ENCODE data around the gene MRPS18C. TPM values are rescaled to one million over a fixed set of nuclear protein-coding genes. Genes with fewer than 3 reads are reported as not detected.
"Not testable (repeated sequence)": the region's sequence is repeated elsewhere in the genome, so short reads cannot be mapped to it uniquely, and the experiment has no call there.

Gene MRPS18C
- total and polyA plus RNA-seq, 2 experiments from 2014 or later = 14.6 to 116 TPM

GRCh38 chr4:83484500-83485461, 28.9 kb downstream of the MRPS18C start, which contains the start of gene ABRAXAS1:
Gene ABRAXAS1 (minus strand): TSS chr4:83485100. CDS start chr4:83485072, 28 bp downstream.
- Histone ChIP-seq H3K9me3 (ENCODE audit: low read depth) (no peaks in the 10 kb centered on the region), H3K27ac (peak within 1 kb of the TSS; percentile 78), H3K36me3 (no peaks in the 10 kb centered on the region), H3K4me1 (ENCODE audit: low read depth) (peaks cover 6% of the 10 kb centered on the region), H3K4me3 (peak within 1 kb of the TSS; percentile 37), H3K27me3 (no peaks in the 10 kb centered on the region)
- TF ChIP-seq CTCF (IDR thresholded peaks at IDR 0.05; ENCODE audit: low read depth, low read length) = no peak
- DNase-seq (ENCODE audit: low read depth in 1 of 2, low spot score in 1 of 2) = peak; percentile 96 to 98

GRCh38 chr4:83486457-83487129, 30.7 kb downstream of the MRPS18C start:
- Histone ChIP-seq H3K4me3 (no peak overlapping the region), H3K27me3 (no peaks in the 10 kb centered on the region), H3K4me1 (ENCODE audit: low read depth) (peaks cover 6% of the 10 kb centered on the region), H3K9me3 (ENCODE audit: low read depth) (no peaks in the 10 kb centered on the region), H3K27ac (no peak overlapping the region), H3K36me3 (no peaks in the 10 kb centered on the region)
- no peak for TF ChIP-seq CTCF (IDR thresholded peaks at IDR 0.05; ENCODE audit: low read depth, low read length)
- no peak for DNase-seq (ENCODE audit: low read depth in 1 of 2, low spot score in 1 of 2)

- Histone ChIP-seq H3K27ac (no peak overlapping the region), H3K9me3 (ENCODE audit: low read depth) (no peaks in the 10 kb centered on the region), H3K4me1 (ENCODE audit: low read depth) (peaks cover 6% of the 10 kb centered on the region), H3K4me3 (no peak overlapping the region), H3K27me3 (no peaks in the 10 kb centered on the region), H3K36me3 (no peaks in the 10 kb centered on the region)
- no peak for DNase-seq (ENCODE audit: low read depth in 1 of 2, low spot score in 1 of 2)
- no peak for TF ChIP-seq CTCF (IDR thresholded peaks at IDR 0.05; ENCODE audit: low read depth, low read length)
These were observed 34.0 kb downstream of the MRPS18C start for GRCh38 chr4:83489711-83490326.

- H3K36me3 ChIP-seq = no peaks in the 10 kb centered on the region
- H3K4me1 ChIP-seq (ENCODE audit: low read depth) = peaks cover 4% of the 10 kb centered on the region
- no peak overlapping the region for H3K27ac ChIP-seq
- H3K4me3 ChIP-seq = no peak overlapping the region
- TF ChIP-seq CTCF (IDR thresholded peaks at IDR 0.05; ENCODE audit: low read depth, low read length) = peak; percentile 80
- no peaks in the 10 kb centered on the region for H3K27me3 ChIP-seq
- H3K9me3 ChIP-seq (ENCODE audit: low read depth) = no peaks in the 10 kb centered on the region
- peak; percentile 48 for DNase-seq (ENCODE audit: low read depth in 1 of 2, low spot score in 1 of 2)
These were observed 35.1 kb downstream of the MRPS18C start for GRCh38 chr4:83490876-83491450.

- peak; percentile 11 to 52 for DNase-seq (ENCODE audit: low read depth in 1 of 2, low spot score in 1 of 2)
- H3K4me3 ChIP-seq; H3K36me3 ChIP-seq; H3K27me3 ChIP-seq; H3K9me3 ChIP-seq (ENCODE audit: low read depth): not testable (repeated sequence)
- H3K27ac ChIP-seq = peak overlapping the region; percentile 86
- peaks cover 11% of the 10 kb centered on the region for H3K4me1 ChIP-seq (ENCODE audit: low read depth)
These were observed 40.4 kb downstream of the MRPS18C start for GRCh38 chr4:83496085-83496917.
